EL (cell line): Measurements from ENCODE around the gene PPP1R8.

Experiments
- DNase-seq: peaks from one replicate; pipeline ENCODE4 v3.0.0-alpha.2; 2016

The PPP1R8 gene

DNA sequence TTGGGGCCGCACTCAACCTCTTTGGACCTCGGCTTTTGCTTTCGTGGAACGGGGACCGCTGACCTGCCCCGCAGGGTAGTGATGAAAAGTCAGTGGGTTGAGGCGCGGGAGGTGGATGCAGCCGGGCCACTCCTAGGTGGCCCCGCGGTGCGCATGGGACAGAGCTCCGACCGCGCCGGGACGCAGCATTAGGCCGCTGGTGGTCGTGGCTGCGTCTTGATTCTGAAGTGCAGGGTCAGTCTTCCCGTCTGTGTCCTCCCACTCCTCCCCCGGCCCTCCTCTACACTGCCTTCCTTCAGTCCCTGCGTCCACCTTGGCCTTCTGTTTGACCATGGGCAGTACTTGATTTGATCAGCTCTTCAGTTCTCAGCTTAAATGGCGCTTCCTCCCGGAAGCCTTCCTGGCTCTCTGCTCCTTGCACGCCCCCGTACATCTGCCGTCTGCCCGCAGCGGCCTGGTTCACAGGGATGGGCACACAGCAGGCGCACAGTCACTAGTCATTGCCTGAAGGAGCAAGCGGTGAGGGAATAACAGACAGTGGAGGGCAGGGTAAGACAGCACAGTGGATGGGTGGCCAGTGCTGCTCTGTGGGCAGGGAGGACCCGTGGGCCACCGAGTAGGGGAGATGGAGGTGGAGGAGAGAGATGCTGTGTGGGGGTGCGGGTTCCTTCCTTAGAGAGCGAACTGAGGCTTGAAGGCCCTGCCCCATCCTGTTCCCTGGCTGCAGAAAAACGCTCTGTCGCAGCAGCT, 42.4 kb downstream of the PPP1R8 start:
- DNase-seq, result peak; percentile 59

DNA sequence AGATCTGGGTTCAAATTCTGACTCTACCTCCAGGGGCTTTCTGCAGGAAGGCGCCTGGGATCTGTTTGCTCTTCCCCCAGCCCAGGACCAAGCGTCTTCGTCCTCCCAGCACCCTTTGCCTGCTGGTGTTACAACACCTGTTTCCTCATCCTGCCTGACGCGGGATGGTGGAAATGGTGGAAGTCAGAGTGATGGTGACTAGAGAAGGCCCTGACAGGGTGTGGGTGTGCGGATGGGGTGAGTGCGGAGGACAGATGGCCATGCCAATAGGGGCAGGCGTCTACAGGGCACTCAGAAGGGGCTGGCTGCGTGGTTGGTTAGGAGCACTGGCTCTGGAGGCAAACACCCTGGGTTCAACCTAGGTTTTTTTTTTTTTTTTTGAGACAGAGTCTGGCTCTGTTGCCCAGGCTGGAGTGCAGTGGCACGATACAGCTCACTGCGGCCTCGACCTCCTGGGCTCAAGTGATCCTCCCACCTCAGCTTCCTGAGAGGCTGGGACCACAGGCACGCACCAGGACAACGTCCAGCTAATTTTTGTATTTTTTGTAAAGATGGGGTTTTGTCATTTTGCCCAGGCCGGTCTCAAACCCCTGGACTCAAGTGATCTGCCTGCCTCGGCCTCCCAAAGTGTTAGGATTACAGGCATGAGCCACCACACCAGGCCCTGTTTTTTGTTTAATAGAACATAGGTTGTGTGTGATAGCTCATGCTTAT, 43.2 kb downstream of the PPP1R8 start:
- no peak for DNase-seq

- no peak for DNase-seq
Observed at GRCh38 chr1:27876341-27877114, 45.9 kb downstream of the PPP1R8 start.

GRCh38 chr1:27877115-27877416, 46.5 kb downstream of the PPP1R8 start:
- no peak for DNase-seq

- DNase-seq, result no peak
Observed at GRCh38 chr1:27878039-27878438, 47.5 kb downstream of the PPP1R8 start.

DNA sequence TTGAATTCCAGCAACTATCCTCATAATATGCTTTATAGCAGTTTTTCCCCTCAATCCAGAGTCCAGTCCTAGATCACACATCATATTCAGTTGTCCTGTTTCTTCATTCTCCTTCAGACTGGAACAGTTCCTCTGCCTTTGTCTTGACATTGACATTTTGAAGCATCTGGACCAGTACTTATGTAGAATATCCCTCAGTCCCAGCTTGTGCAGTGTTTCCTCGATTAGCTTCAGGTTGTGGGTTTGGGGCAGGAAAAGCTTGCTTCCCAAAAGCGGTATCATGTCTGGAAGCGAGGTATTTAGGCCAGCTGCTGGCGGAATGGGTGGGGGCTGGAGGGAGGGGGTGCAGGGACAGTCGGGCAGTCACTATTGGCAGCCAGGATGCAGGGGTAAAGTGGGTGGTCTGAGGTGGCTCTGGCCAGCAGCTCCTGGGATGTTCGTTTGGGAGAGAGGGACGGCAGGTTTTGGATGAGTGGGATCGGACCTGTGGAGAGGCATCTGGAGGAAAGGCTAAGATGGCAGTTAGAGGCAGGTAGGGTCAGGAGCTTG, 48.3 kb downstream of the PPP1R8 start:
- DNase-seq, result no peak

GRCh38 chr1:27879374-27880082, 48.9 kb downstream of the PPP1R8 start:
- no peak for DNase-seq

GRCh38 chr1:27882543-27882903, 51.9 kb downstream of the PPP1R8 start:
- DNase-seq, result no peak

DNA sequence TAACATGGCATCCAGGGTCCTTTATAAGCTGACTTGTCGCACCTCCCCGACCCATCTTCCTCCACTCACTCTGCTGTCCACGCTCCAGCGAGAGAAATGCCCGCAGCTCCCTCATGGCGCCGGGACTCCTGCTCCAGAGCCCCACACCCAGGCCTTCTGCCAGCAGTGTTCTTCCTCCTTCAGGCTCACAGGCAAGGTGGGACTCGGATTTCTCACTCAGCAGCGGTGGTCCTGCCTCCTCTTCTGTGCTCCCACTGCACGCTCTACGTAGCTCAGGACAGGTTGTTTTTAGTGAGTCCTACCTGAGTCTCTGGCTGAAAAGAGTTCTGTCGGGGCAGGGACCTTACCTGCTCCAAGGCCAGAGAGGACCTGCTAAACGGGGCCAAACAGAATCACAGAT, 53.0 kb downstream of the PPP1R8 start:
- DNase-seq, result no peak

DNA sequence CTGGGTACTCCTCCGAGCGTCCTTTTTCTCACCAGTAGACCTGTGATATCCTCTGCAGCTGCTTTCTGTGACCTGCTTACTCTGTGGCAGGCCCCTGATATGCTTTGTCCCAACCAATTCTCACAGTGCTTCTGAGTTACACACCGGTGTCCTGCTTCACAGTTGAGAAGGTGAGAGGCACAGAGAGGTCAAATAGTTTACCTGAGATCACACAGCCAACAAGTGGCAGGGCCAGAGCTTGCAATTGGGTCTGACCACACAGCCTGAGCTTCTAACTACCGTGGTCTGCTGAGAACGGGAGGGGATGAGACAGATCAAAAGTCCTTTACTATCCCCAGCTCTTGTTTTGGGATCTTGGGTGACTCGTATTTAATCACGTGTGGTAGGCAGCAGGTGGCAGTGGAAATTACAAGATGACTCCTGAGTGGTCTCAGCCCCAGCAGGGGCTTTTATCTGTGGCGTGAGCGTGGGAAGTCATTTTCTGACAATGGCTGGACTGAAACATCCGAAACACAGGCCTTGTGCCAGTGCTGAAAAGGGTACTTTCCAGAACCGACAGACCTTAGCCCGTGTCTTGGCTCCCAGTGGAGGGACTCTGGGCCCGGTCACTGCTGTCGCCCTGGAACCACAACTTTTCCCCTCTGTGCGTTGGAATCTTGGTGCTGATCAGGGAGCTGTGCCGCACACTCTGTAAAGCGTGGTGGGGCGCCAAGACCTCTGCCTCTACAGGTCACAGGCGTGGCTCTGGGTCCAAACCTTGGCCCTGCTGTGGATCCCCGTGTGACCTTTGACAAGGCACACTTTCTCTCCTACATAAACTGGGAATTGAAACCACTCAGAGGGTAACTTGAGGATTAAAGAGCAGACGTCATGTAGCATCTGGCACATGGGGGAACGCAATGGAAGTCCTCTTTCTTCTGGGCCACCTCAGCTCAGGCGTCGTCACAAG, 53.7 kb downstream of the PPP1R8 start:
- no peak for DNase-seq

DNA sequence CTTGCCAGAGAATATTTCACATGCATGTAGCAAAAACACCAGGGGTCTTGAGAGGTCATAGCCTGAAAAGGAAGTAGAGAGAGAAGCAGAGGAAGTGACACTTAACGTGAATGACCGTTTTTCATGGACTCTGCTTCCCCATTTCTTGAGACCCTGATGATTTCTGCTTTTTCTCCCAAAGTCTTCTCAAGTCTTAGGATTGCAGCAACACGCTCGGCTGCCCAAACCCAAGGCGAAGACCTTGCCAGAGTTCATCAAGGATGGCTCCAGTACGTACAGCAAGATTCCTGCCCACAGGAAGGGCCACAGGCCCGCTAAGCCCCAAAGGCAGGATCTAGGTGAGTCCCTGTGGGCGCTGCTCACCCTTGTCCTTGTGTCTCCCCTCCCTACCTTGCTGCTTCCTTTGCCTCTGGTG, 54.5 kb downstream of the PPP1R8 start:
- no peak for DNase-seq

DNA sequence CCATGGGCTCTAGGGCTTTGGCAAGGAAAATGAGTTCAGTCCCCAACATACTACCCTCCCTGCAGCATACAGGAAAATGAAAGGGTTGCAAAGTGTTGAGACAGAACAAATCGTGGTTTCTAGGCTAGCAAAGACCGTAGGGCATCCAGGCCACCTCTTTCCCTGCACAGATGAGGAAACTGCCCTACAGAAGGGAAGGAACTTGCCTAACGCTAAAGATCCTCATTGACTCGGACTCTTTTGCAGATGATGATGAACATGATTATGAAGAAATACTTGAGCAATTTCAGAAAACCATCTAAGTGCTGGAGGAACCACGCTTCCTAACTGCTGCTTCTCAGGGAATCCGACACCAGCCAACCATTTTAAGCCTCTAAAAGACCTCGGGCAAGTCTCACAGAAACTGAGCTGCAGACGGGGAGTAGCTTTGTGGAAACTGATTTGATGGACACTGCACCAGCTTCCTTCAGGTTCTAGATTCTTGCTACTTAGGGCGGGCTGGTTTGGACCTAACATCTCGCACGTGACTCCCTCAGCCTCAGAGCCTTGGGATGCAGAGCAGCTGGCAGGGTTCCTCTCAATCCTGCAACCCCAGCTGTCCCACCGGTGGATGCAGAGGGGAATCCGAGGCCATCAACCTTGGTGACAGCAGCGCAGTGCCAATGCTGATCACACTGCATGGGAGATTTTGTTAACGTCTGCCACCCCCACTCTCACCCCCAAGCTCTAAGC, 55.2 kb downstream of the PPP1R8 start:
- DNase-seq, result no peak

DNA sequence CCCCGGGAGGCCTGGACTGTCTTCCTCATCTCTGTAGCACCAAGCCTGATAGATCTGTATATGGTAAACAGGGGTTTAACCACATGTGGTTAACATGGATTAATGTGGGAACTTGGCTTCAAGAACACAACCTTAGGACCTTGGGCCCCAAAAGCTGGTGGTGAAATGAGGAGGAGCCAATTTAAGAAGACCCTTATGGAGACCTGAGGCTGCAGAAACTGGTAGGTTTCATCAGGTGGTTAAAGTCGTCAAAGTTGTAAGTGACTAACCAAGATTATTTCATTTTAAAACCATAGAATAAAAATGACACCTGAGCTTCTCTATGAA, 55.7 kb downstream of the PPP1R8 start:
- no peak for DNase-seq

DNA sequence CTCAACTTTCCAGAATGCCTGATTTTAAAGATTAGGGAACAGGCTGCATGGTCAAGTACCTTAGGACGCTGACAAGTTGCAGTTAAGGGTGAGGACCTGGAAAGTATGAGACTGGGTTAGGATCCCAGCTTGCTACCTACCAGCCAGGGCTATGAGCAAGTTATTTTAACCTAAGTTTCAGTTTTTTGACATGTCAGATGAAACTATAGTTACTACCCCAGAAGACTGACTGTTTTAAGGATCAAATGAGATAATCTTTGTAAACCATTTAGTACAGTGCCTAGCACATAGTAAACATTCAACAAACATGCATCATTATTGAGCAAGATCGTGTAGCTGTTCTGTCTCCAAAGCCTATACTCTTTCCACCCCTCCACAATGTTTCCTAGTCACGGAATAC, 56.2 kb downstream of the PPP1R8 start:
- no peak for DNase-seq

DNA sequence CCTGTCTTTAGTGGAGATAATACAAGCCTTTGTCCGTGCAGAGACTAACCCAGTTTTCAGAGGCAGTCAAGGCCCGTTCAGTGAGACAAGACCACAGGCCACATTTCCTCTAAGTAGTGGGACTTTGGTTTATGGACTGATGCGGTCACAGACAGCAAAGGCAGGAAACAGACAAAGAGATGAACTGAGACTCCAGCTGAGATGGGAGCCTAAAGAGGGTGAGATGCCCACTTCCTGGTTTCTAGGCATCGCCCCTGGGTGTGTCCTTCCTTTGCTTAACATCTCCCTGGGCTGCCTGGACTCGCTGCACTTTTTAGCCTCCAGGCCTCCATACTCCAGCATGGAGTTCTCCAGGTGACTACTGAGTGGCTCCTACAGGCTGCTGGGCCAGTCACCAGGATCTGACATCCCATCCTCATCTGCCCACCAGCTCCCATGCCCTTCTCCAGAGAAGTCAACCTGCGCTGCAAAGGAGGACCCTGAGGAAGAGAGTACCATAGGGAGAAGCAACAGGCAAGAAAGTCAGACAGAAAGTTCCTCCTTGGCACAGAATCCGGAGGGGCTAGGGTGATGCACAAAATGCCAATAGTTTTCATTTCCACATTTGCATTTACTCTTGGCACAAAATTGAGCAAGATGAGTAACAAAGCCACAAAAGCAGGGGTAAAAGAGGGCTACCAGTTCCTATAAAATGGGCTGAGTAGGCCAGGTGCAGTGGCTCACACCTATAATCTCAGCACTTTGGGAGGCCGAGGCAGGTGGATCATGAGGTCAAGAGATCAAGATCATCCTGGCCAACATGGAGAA, 56.8 kb downstream of the PPP1R8 start:
- DNase-seq, result no peak

- no peak for DNase-seq
Observed at GRCh38 chr1:27889506-27889905, 58.9 kb downstream of the PPP1R8 start.

DNA sequence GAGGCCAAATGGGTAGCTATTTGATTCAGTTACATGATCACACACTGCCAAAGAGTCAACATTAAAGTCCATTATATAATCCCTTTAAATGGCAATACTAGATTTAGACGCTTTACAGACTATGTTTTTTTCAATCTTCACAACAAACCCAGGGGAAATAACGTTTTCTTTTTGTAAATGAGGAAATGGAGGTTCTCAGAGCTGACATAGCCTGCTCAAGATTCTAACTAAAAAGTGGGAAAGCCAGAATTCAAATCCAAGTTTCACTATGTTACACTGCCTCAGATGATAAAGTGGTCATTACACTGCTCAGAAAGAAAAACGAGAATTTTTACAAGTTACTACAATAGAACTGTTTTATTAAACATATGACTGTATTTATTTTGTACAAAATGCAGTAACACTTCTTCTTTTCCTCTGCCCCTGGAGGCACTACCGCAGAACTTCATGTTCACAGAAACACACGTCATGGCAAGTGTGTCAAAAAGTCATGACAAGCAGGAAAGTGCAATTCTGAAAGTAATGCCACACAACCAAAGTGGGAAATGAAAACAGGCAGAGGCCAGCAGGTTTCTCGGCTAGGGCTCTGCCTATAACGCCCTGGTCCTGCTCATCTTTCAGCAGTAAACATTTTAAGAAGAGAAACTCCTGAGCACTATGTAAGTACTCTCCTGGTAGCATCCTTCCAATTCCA, 60.8 kb downstream of the PPP1R8 start:
- DNase-seq, result no peak

DNA sequence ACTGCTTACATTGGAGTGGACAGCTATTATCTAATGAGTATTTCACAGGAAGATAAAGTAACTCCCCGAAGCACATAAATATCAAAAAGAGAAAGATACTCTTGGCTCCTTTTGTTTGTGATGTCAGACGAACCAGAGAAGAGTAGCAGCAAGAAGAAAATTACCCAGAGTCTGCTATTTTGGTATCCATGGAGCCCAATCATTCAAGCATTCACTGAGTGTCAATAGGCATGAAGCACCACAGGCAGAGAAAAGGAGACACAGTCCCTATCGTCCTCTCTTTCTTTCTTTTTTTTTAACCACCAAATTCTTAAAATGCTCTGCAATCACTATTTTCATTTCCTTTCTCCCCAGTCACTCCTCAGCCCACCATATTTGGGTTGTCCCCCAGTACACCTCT, 63.9 kb downstream of the PPP1R8 start:
- DNase-seq, result no peak
